NK-92 (cell line): ENCODE measurements around the gene APRT.

Experiments used
- DNase-seq: peaks from one replicate; lab custom pipeline; 2025; ENCODE audit not compliant: unreplicated experiment; lab: John Stamatoyannopoulos, UW

Gene APRT

GRCh38 chr16:88811769-88812512 lies at the start of gene APRT:
APRT (minus strand) TSS chr16:88811928; CDS start chr16:88811899, 29 bp downstream.
- DNase-seq, result peak; percentile 56

- no peak for DNase-seq
Observed at GRCh38 chr16:88861359-88861758, 49.6 kb upstream of the APRT start.

- no peak for DNase-seq
Observed at GRCh38 chr16:88859381-88860091, 47.8 kb upstream of the APRT start.

GRCh38 chr16:88857728-88858339 lies 46.1 kb upstream of the APRT start:
- DNase-seq, result no peak

GRCh38 chr16:88856828-88857727 lies 45.4 kb upstream of the APRT start, which contains the start of the genes GALNS and TRAPPC2L:
GALNS (minus strand) TSS chr16:88856947; CDS start chr16:88856877, 70 bp downstream.
TRAPPC2L (plus strand) TSS chr16:88857127; CDS start chr16:88857151, 24 bp downstream.
- DNase-seq, result peak; percentile 85

- no peak for DNase-seq
Observed at GRCh38 chr16:88856122-88856827, 44.5 kb upstream of the APRT start.

- DNase-seq, result no peak
Observed at GRCh38 chr16:88855736-88856121, 44.0 kb upstream of the APRT start.

GRCh38 chr16:88855176-88855575 lies 43.4 kb upstream of the APRT start:
- no peak for DNase-seq

GRCh38 chr16:88854306-88855111 lies 42.8 kb upstream of the APRT start:
- DNase-seq, result no peak

GRCh38 chr16:88853325-88853941 lies 41.7 kb upstream of the APRT start:
- DNase-seq, result no peak

GRCh38 chr16:88851616-88852015 lies 39.9 kb upstream of the APRT start:
- DNase-seq, result no peak

- DNase-seq, result no peak
Observed at GRCh38 chr16:88850531-88851199, 38.9 kb upstream of the APRT start.

- DNase-seq, result no peak
Observed at GRCh38 chr16:88848557-88848956, 36.8 kb upstream of the APRT start.

GRCh38 chr16:88847654-88848053 lies 35.9 kb upstream of the APRT start:
- DNase-seq, result no peak

- DNase-seq, result no peak
Observed at GRCh38 chr16:88846088-88846487, 34.4 kb upstream of the APRT start.

- no peak for DNase-seq
Observed at GRCh38 chr16:88844419-88845036, 32.8 kb upstream of the APRT start.

GRCh38 chr16:88843256-88843655 lies 31.5 kb upstream of the APRT start:
- DNase-seq, result no peak

GRCh38 chr16:88842806-88843205 lies 31.1 kb upstream of the APRT start:
- DNase-seq, result no peak
